H9 (cell line): ENCODE data around the gene ZNRF2. TPM values are rescaled to one million over a fixed set of nuclear protein-coding genes. Genes with fewer than 3 reads are reported as not detected.
A peak's percentile ranks its signal among the peaks of the same experiment; 100 is the strongest.

Experiments
- DNase-seq: peaks from one replicate; pipeline ENCODE4 v3.0.0-alpha.2; 2017
- H2AFZ ChIP-seq: one replicate; pipeline ENCODE4 v1.6.1; 2013; ENCODE audit warnings: mild to moderate bottlenecking, low read length, control low read depth, moderate library complexity
- H2AK5ac ChIP-seq: 2 replicates; pipeline ENCODE4 v1.6.1; 2013; ENCODE audit warnings: low read length, control low read depth, mixed read lengths; ENCODE audit not compliant: insufficient read length
- H2BK120ac ChIP-seq: one replicate; pipeline ENCODE4 v1.6.1; 2013; ENCODE audit warnings: low read depth, mild to moderate bottlenecking, low read length, control low read depth, inconsistent platforms; ENCODE audit not compliant: poor library complexity, severe bottlenecking
- H2BK12ac ChIP-seq: 2 replicates; pipeline ENCODE4 v1.6.1; 2013; ENCODE audit warnings: low read length, control low read depth, mixed read lengths, low read depth; ENCODE audit not compliant: insufficient read length
- H2BK15ac ChIP-seq: 2 replicates; pipeline ENCODE4 v1.6.1; 2013; ENCODE audit warnings: low read depth, low read length, control low read depth
- H2BK20ac ChIP-seq: one replicate; pipeline ENCODE4 v1.6.1; 2013; ENCODE audit warnings: low read depth, mild to moderate bottlenecking, low read length, control low read depth, inconsistent platforms; ENCODE audit not compliant: poor library complexity, severe bottlenecking
- H2BK5ac ChIP-seq: 2 replicates; pipeline ENCODE4 v1.6.1; 2013; ENCODE audit warnings: low read length, control low read depth, mixed read lengths; ENCODE audit not compliant: insufficient read length
- H3K14ac ChIP-seq: 2 replicates; pipeline ENCODE4 v1.6.1; 2013; ENCODE audit warnings: low read length, control low read depth; ENCODE audit not compliant: insufficient read depth
- H3K18ac ChIP-seq: 2 replicates; pipeline ENCODE4 v1.6.1; 2013; ENCODE audit warnings: low read depth, mild to moderate bottlenecking, mixed read lengths, low read length, control low read depth; ENCODE audit not compliant: insufficient read length
- H3K23ac ChIP-seq: 2 replicates; pipeline ENCODE4 v1.6.1; 2013; ENCODE audit warnings: low read length, control low read depth, mixed read lengths, low read depth; ENCODE audit not compliant: insufficient read length
- H3K23me2 ChIP-seq: 2 replicates; pipeline ENCODE4 v1.6.1; 2013; ENCODE audit warnings: low read depth, mild to moderate bottlenecking, mixed read lengths, low read length, control low read depth; ENCODE audit not compliant: insufficient read length, poor library complexity, severe bottlenecking
- H3K27ac ChIP-seq: 2 replicates; pipeline ENCODE4 v1.5.1; 2013; ENCODE audit warnings: low read length, control low read depth, mixed read lengths, low read depth; ENCODE audit not compliant: insufficient read length
- H3K27me3 ChIP-seq: 2 replicates; pipeline ENCODE4 v1.6.1; 2013; ENCODE audit warnings: low read length, control low read depth, inconsistent platforms; ENCODE audit not compliant: insufficient read depth
- H3K4ac ChIP-seq: 2 replicates; pipeline ENCODE4 v1.6.1; 2013; ENCODE audit warnings: low read depth, mild to moderate bottlenecking, control low read depth, inconsistent platforms, low read length, moderate library complexity
- H3K4me1 ChIP-seq: 2 replicates; pipeline ENCODE4 v1.6.1; 2013; ENCODE audit warnings: low read length, control low read depth, inconsistent platforms; ENCODE audit not compliant: insufficient read depth
- H3K4me2 ChIP-seq: 2 replicates; pipeline ENCODE4 v1.6.1; 2013; ENCODE audit warnings: low read length, control low read depth, mixed read lengths; ENCODE audit not compliant: insufficient read length, insufficient read depth
- H3K56ac ChIP-seq: 2 replicates; pipeline ENCODE4 v1.6.1; 2013; ENCODE audit warnings: low read depth, mild to moderate bottlenecking, mixed read lengths, low read length, control low read depth; ENCODE audit not compliant: insufficient read length
- H3K79me1 ChIP-seq: 2 replicates; pipeline ENCODE4 v1.6.1; 2013; ENCODE audit warnings: low read depth, mild to moderate bottlenecking, moderate library complexity, low read length, control low read depth, inconsistent platforms; ENCODE audit not compliant: insufficient read depth, poor library complexity, severe bottlenecking
- H3K79me2 ChIP-seq: 2 replicates; pipeline ENCODE4 v1.6.1; 2013; ENCODE audit warnings: low read length, control low read depth, inconsistent platforms; ENCODE audit not compliant: insufficient read depth
- H3K9ac ChIP-seq: 2 replicates; pipeline ENCODE4 v1.6.1; 2013; ENCODE audit warnings: low read length, control low read depth, mixed read lengths; ENCODE audit not compliant: insufficient read length; ENCODE audit errors: extremely low read depth
- H3K9me3 ChIP-seq: one replicate; pipeline ENCODE4 v1.6.1; 2013; ENCODE audit warnings: low read depth, low read length, inconsistent platforms; ENCODE audit not compliant: control insufficient read depth
- H3T11ph ChIP-seq: one replicate; pipeline ENCODE4 v1.6.1; 2013; ENCODE audit warnings: mild to moderate bottlenecking, low read length, control low read depth, inconsistent platforms
- H4K20me1 ChIP-seq: one replicate; pipeline ENCODE4 v1.6.1; 2013; ENCODE audit not compliant: control insufficient read depth, insufficient read length, insufficient read depth
- H4K5ac ChIP-seq: 2 replicates; pipeline ENCODE4 v1.6.1; 2013; ENCODE audit warnings: low read depth, mild to moderate bottlenecking, mixed read lengths, low read length, control low read depth; ENCODE audit not compliant: insufficient read length
- H4K8ac ChIP-seq: replicated peaks from 2 replicates; pipeline ENCODE4 v1.6.1; 2013; ENCODE audit warnings: low read length, control low read depth, mixed read lengths, low read depth; ENCODE audit not compliant: insufficient read length
- H4K91ac ChIP-seq: 2 replicates; pipeline ENCODE4 v1.6.1; 2013; ENCODE audit warnings: low read depth, mild to moderate bottlenecking, moderate library complexity, mixed read lengths, low read length, control low read depth; ENCODE audit not compliant: insufficient read length
- H3K27ac Mint-ChIP-seq, 3 experiments: 2 replicates in 2 of 3; 3 replicates in 1 of 3; pipeline ENCODE4 v1.8.0; 2020 to 2021; ENCODE audit warnings: mixed read lengths in 3 of 3, mild to moderate bottlenecking in 1 of 3, moderate library complexity in 1 of 3
- H3K27me3 Mint-ChIP-seq: 2 replicates; pipeline ENCODE4 v1.8.0; 2021; ENCODE audit warnings: low read depth, mild to moderate bottlenecking, moderate library complexity, mixed read lengths
- H3K36me3 Mint-ChIP-seq, 3 experiments: 2 replicates in 2 of 3; 3 replicates in 1 of 3; pipeline ENCODE4 v1.8.0; 2020 to 2021; ENCODE audit warnings: low read depth in 3 of 3, mixed read lengths in 3 of 3; ENCODE audit not compliant: insufficient read depth in 1 of 3
- H3K4me1 Mint-ChIP-seq, 2 experiments: 2 replicates each; pipeline ENCODE4 v1.8.0; 2020; ENCODE audit warnings: mixed read lengths in 2 of 2
- H3K4me3 Mint-ChIP-seq, 2 experiments: 2 replicates in 1 of 2; 3 replicates in 1 of 2; pipeline ENCODE4 v1.8.0; 2020 to 2021; ENCODE audit warnings: mild to moderate bottlenecking in 2 of 2, mixed read lengths in 2 of 2, moderate library complexity in 1 of 2
- H3K9me3 Mint-ChIP-seq, 2 experiments: 2 replicates in 1 of 2; 3 replicates in 1 of 2; pipeline ENCODE4 v1.8.0; 2020; ENCODE audit warnings: mild to moderate bottlenecking in 2 of 2, mixed read lengths in 2 of 2, moderate library complexity in 1 of 2
- CTCF ChIP-seq: fragments of 200-600 bp; sonication (generic); conservative IDR thresholded peaks from 3 replicates; pipeline ENCODE4 v1.8.0; 2021; ENCODE audit warnings: antibody characterized with exemption, mild to moderate bottlenecking
- WGBS: extraction: QIAGEN DNeasy Blood & Tissue Kit; methylation state at CpG from one replicate; pipeline ENCODE4 v1.1.7; 2013; ENCODE audit warnings: missing lambda C conversion rate, low lambda C conversion rate, mixed read lengths; ENCODE audit not compliant: insufficient read length; ENCODE audit errors: extremely low coverage; 5-methylcytosine and 5-hydroxymethylcytosine counted together
- total RNA-seq: library from RNA; stranded (reverse); gene quantifications from 2 replicates; pipeline ENCODE4 v1.2.1, GENCODE V29; 2021

The ZNRF2 gene
- total RNA-seq, 1 experiment from 2014 or later = 16.5 TPM

GRCh38 chr7:30312178-30312577, 27.8 kb downstream of the ZNRF2 start:
- H3K18ac ChIP-seq = no peak overlapping the region
- peaks cover 42 to 68% of the 10 kb centered on the region in 2 experiments for H3K4me1 Mint-ChIP-seq
- no peaks in the 10 kb centered on the region for H3K79me1 ChIP-seq
- H3K27ac Mint-ChIP-seq = peak overlapping the region in 2 of 3 experiments; percentile 77 to 91; a peak in 4 of 7 replicates
- no peaks in the 10 kb centered on the region for H4K20me1 ChIP-seq
- no peaks in the 10 kb centered on the region for H3K9me3 ChIP-seq
- no peak overlapping the region for H3T11ph ChIP-seq
- no peak overlapping the region for H3K9ac ChIP-seq
- H4K5ac ChIP-seq = no peak overlapping the region
- H3K23me2 ChIP-seq = no peaks in the 10 kb centered on the region
- no peak for TF ChIP-seq CTCF
- H4K91ac ChIP-seq = no peak overlapping the region
- no CpG with 5 or more reads among the region's 3 CpGs for WGBS
- no peak overlapping the region for H2BK12ac ChIP-seq
- H3K27ac ChIP-seq = no peak overlapping the region
- no peaks in the 10 kb centered on the region for H3K27me3 Mint-ChIP-seq
- H3K4me2 ChIP-seq = no peak overlapping the region
- no peak for DNase-seq
- H3K4me3 Mint-ChIP-seq = no peak overlapping the region
- H3K56ac ChIP-seq = no peak overlapping the region
- H2AK5ac ChIP-seq = no peak overlapping the region
- H2BK120ac ChIP-seq = no peak overlapping the region
- H3K79me2 ChIP-seq = peaks cover 5% of the 10 kb centered on the region; the same call in 1 of the 2 replicates
- no peak overlapping the region for H2BK5ac ChIP-seq
- H2AFZ ChIP-seq = no peak overlapping the region
- no peaks in the 10 kb centered on the region for H3K9me3 Mint-ChIP-seq
- H3K4me1 ChIP-seq = peaks cover 2% of the 10 kb centered on the region; the same call in 1 of the 2 replicates
- no peak overlapping the region for H3K23ac ChIP-seq
- H2BK15ac ChIP-seq = no peak overlapping the region
- H3K36me3 Mint-ChIP-seq = no peaks in the 10 kb centered on the region
- H3K4ac ChIP-seq = no peak overlapping the region
- no peak overlapping the region for H2BK20ac ChIP-seq
- H3K14ac ChIP-seq = no peak overlapping the region
- no peaks in the 10 kb centered on the region for H3K27me3 ChIP-seq
- H4K8ac ChIP-seq = no peak overlapping the region
